ENCODE measurements around the gene FGGY. TPM values are rescaled to one million over a fixed set of nuclear protein-coding genes. Genes with fewer than 3 reads are reported as not detected.

The FGGY gene
- polyA plus RNA-seq, 12 donors: 8.5 to 16.8 (median 13.8) TPM; not detected in 1

DNA sequence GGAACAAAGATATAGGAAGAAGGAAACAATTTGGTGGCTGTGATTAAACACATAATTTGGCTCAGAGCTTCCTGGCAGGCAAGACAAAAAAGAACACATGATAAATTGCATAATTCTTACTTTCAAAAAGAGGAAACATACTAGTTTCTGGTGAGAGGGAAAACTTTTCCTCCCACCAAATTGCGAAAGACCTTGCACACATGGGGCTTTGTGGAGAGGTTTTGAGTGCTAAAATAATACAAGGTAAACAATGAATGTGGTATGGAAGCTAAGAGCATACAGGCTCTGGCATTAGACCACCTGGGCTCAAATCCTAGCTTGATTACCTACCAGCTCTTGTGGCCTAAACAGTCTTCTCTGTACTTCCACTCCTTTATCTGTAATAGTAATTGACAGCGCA lies 377.7 kb downstream of the FGGY start:
- DNase-seq: no peak

GRCh38 chr1:59675936-59676335 lies 379.0 kb downstream of the FGGY start:
- no peak for DNase-seq

GRCh38 chr1:59678040-59678439 lies 381.1 kb downstream of the FGGY start:
- no peak for DNase-seq

DNA sequence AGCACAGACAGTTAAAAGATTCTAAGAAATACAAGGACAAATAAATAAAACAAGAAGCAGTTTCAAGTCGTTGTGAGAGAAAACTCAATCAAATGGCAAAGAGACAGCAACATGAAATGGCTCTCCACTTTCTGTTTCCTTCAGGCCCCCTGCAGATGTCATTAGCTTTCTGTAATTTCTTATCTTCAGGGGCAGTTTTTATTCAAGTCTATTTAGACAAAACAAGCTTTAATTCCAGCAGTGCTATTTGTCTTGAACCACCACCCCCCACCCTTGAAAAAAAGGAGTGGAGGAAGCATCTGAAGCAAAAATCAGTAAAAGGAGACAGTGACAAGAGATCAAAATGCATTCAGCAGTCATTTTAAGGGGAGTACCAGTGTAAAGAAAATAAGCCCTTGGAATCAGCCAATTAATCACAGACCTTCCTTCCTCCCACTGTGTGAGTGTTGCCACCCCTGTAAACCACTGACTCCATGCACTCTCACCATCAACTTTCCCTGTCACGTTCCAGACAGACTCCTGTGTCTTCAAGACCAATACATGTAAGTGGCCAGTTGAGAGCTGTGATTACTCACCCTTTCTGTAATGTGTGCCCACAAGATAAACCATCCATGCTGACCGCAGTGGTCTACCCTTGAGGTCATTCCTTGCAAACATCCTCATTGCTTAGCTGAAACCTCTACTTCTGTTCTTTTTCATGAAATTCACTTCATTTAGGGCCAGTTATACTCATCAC lies 381.8 kb downstream of the FGGY start:
- DNase-seq: no peak

DNA sequence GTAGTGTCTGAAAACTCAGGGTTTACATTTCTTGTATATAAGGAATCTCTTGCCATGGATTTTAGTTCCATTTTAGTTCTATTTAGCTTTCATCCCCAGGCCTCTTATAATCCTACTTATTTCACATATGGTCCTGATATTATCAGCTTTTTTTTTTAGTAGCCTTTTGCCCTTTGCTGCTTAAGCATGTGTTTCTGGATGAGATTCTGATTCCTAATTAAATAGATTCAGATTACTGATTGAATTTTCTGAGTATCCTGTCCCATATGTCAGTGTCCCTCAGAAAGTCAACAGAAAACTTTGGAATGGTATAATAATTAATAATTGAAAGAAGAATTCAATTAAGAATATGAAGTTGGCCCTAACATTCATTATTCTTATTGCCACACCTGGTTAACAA lies 383.1 kb downstream of the FGGY start:
- DNase-seq: no peak

GRCh38 chr1:59682396-59683080 lies 385.6 kb downstream of the FGGY start:
- DNase-seq: no peak

DNA sequence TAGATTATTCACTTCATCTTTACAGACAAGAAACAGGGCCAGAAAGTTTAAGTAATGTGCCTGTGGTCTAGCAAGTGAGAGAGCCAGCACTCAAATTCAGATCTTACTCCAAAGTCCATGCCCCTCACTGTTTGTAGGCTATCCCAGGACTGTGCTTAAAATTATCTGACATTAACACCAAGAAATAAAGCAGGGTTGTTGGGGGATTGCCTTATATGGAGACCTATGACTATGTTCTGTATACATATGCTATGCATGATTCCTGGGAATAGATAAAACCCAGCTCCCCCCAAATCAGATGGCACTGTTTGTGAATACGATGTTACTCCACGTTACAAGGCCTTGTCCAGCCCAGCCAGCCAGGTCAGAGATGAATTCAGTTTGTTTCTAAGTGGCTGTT lies 386.3 kb downstream of the FGGY start:
- DNase-seq: no peak

- DNase-seq: no peak
Measured at GRCh38 chr1:59684698-59685097, 387.8 kb downstream of the FGGY start.

DNA sequence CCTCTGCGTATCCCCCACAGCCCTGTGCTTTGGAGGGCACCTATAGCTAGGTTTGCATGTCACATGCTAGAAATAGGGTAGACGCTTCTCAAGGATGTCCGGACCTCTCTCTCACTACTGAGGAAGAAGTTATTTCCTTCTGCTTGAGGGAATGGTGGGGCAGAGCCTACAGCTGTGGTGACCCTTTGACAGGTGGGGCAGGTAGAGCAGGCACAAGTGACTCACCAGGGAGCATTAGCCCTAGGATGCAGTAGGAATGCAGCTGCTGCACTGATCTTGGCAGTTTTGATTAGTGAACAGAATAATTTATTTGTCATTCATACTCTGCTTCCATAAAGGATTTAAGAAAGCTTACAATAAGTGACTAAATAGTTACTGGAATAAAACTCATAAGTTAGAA lies 388.2 kb downstream of the FGGY start:
- DNase-seq: no peak

DNA sequence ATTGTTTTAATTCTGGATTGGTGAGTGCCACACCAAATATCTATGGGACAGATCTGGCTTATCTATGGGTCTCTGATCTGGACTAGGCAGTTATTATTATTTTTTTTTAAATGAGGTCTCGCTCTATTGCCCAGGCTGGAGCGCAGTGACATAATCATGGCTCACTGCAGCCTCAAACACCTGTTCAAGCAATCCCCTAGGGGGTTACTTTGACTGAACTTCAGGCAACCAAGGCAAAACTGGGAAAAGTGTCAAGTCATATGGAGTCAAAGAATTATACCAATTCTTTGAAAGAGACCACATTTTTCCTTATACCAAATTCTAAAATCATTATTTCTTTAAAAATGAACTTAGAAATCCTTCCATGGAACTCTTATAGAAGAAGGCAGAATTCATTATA lies 388.8 kb downstream of the FGGY start:
- DNase-seq: no peak

- no peak for DNase-seq
Measured at GRCh38 chr1:59686170-59686569, 389.3 kb downstream of the FGGY start.

DNA sequence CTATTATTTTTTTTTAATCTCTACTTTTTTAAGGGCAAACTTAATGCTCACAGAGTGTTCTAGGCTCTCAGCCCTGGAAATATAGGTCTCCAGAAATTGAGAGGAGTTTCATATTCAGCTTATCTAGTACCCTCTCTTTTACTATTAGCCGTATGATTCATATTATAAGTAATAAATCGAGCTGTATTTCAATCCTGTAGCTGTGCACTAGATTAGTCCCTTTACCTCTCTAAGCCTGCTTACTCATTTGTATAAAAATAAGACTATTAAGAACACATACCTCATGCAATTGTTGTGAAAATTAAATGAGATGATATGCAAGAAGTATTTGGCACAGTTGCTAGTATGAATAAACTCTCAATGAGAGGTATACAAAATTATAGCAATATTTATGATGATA lies 389.7 kb downstream of the FGGY start:
- no peak for DNase-seq

- no peak for DNase-seq
Measured at GRCh38 chr1:59687081-59687480, 390.2 kb downstream of the FGGY start.

GRCh38 chr1:59688976-59689375 lies 392.1 kb downstream of the FGGY start:
- DNase-seq: no peak

DNA sequence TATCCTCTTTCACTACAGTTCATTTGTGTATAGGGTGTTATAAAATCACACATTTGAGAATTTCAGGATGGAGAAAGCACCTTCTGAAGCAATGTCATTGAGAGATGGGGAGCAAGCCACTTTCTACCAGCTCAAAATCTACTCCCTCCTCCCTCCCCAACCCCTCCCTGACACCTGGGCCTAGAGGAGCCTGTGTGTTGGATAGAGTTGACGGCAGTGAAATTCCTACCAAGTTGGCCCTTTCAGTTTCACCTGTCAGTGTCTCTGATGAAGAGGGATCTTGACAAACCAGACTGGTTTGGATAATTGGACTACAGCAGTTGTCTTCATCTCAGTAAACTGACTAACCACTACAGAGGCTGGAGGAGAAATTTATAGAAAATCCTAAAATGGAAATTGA lies 392.8 kb downstream of the FGGY start:
- DNase-seq: no peak

DNA sequence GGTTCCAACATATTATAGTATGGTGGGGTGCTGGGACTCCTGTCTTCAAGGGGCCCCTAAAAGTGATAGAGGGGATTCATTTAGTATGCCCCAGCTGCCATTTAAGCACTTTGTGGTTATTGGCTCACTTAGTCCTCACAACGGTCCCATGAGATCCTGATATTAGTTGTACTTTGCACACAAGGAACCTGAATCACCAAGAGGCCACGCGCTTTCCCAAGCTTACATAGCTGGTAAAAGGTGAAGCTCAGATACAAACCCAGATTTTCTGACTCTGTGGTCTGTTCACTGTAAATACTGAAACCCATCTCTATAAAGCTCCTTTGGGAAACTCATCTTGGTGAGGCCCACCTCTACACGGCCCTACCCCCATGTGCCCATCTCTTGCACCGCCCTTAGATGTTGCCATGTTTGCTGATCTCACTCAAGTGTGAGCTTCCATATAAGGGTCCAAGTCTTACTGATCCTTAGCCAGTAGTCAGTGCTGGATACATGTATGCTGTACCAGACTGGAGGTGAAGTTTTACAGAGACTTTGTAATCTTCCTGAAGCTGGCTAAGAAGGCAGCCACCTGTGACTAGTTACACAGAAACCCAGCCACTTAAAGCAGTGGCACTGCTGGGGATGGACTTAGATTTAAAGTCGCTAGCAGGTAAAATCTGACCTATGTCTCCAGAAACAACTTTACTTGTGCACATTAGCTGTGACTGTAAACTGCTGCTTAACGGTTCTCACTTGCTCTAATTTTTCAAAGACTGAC lies 393.5 kb downstream of the FGGY start:
- DNase-seq: no peak

- DNase-seq: peak; percentile 75
Measured at GRCh38 chr1:59691261-59691660, 394.4 kb downstream of the FGGY start.

GRCh38 chr1:59692591-59692990 lies 395.7 kb downstream of the FGGY start:
- no peak for DNase-seq

DNA sequence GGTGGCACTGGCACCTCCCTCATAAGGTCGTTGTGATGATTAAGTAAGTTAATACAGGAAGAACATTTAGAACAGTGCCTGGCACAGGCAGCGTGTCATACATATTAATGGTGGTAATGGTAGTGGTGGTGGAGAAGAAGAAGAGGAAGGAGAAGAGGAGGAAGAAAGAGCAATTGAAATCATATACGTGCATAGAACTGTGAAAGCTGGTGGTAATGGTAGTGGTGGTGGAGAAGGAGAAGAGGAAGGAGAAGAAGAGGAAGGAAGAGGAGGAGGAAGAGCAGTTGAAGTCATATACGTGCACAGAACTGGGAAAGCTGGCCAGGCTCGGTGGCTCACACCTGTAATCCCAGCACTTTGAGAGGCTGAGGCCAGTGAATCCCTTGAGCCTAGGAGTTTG lies 396.5 kb downstream of the FGGY start:
- no peak for DNase-seq

- no peak for DNase-seq
Measured at GRCh38 chr1:59695252-59695651, 398.4 kb downstream of the FGGY start.

GRCh38 chr1:59696421-59697115 lies 399.7 kb downstream of the FGGY start:
- DNase-seq: no peak

DNA sequence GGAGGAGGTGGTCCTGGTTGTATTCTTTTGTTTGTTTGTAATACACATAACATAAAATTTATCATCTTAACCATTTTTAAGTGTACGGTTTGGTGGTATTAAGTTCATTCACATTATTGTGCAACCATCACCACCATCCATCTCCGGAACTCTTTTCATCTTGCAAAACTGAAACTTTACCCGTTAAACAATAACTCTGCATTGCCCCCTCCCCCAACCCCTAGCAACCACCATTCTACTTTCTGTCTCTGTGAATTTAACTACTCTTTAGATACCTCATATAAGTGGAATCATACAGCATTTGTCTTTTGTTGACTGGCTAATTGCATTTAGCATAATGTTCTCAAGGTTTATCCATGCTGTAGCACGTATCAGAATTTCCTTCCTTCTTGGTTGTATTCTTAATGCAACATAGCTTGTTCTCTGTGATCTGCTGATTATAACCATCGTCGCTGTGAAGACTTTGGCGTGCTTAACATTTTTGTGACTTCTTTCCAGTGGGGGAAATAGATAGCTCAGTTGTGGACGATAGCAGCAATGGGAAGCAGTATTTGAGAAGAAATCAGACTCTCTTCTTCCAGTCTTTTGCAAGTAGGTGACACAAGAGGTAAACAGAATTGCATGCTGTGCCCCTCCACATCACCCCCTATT lies 400.4 kb downstream of the FGGY start:
- DNase-seq: no peak
